ENCODE data around the gene ABR. TPM values are rescaled to one million over a fixed set of nuclear protein-coding genes. Genes with fewer than 3 reads are reported as not detected.

Gene ABR
- total and polyA plus RNA-seq, 2 of the 8 experiments (the other 6 are each of a cell fraction or from before 2014, with no cell fraction given), result 44.8 to 47.2 TPM

- FAIRE-seq, result no peak
- H3K18ac ChIP-seq (ENCODE audit: extremely low read depth, low read length), result no peak overlapping the region
- POLR2A ChIA-PET (ENCODE audit: partially characterized antibody), result no interaction called here
- TF ChIP-seq SRF (IDR thresholded peaks at IDR 0.05; ENCODE audit: low read depth, low read length) (no peak), NRF1 (IDR thresholded peaks at IDR 0.05; ENCODE audit: low read depth, low read length) (no peak), EGR1 (IDR thresholded peaks at IDR 0.05; ENCODE audit: borderline replicate concordance, low read depth, low read length) (no peak), SP2 (IDR thresholded peaks at IDR 0.05; ENCODE audit: low read length) (no peak), HDAC2 (IDR thresholded peaks at IDR 0.05; ENCODE audit: borderline replicate concordance in 1 of 2, low read depth in 2 of 2, low read length in 2 of 2) (no peak), FOSL1 (IDR thresholded peaks at IDR 0.05; ENCODE audit: insufficient read depth, low read depth, low read length) (no peak), KDM4A (IDR thresholded peaks at IDR 0.05; ENCODE audit: low read depth, low read length, severe bottlenecking) (no peak), EP300 (IDR thresholded peaks at IDR 0.05; ENCODE audit: borderline replicate concordance in 1 of 2, low read depth in 2 of 2, low read length in 2 of 2) (no peak), POU5F1 (IDR thresholded peaks at IDR 0.05; ENCODE audit: low read depth, low read length) (no peak), TEAD4 (IDR thresholded peaks at IDR 0.05; ENCODE audit: low read depth, low read length) (no peak), SIRT6 (IDR thresholded peaks at IDR 0.05; ENCODE audit: low read length) (no peak), POLR2AphosphoS5 (IDR thresholded peaks at IDR 0.05; ENCODE audit: low read depth, low read length) (no peak), BRCA1 (IDR thresholded peaks at IDR 0.05; ENCODE audit: low read depth, low read length) (no peak)
Measured at GRCh38 chr17:1173432-1174262, 6.1 kb downstream of the ABR start.

More at GRCh38 chr17:1173432-1174262, 6.1 kb downstream of the ABR start:
- Histone ChIP-seq H3K27me3 (replicated peaks in 1 of 4; ENCODE audit: control insufficient read depth in 3 of 4, extremely low read depth in 1 of 4, insufficient read depth in 3 of 4, low read length in 3 of 4) (peaks cover 0 to 8% (median 4%) of the 10 kb centered on the region in 4 experiments; a peak in 3 of 7 replicates), H2BK15ac (ENCODE audit: low read length) (no peak overlapping the region), H4K20me1 (replicated peaks in 1 of 2; ENCODE audit: control insufficient read depth in 1 of 2, insufficient read depth in 2 of 2, low read length in 2 of 2) (peaks cover 4 to 17% of the 10 kb centered on the region in 2 experiments), H2BK120ac (replicated peaks; ENCODE audit: low read depth, low read length) (no peak overlapping the region), H3K23ac (ENCODE audit: insufficient read length) (no peak overlapping the region), H3K27ac (ENCODE audit: low read depth, low read length) (no peak overlapping the region), H3K56ac (replicated peaks; ENCODE audit: insufficient read length, low read depth, low read length) (no peak overlapping the region), H2BK20ac (ENCODE audit: low read length) (no peak overlapping the region), H2AFZ (ENCODE audit: low read length) (no peak overlapping the region), H4K8ac (ENCODE audit: extremely low read depth, insufficient read depth, low read length) (no peak overlapping the region), H4K91ac (replicated peaks; ENCODE audit: insufficient read length, low read length) (no peak overlapping the region), H3K79me2 (ENCODE audit: control insufficient read depth in 1 of 2, insufficient read depth in 2 of 2, low read length in 2 of 2) (peaks cover 0 to 2% of the 10 kb centered on the region in 2 experiments; a peak in 1 of 4 replicates), H3K79me1 (ENCODE audit: low read depth, low read length) (peaks cover 2% of the 10 kb centered on the region; the same call in 1 of the 2 replicates), H2BK12ac (ENCODE audit: low read depth, low read length) (no peak overlapping the region), H3K4me1 (replicated peaks in 1 of 4; ENCODE audit: control insufficient read depth in 3 of 4, insufficient read depth in 4 of 4, low read length in 3 of 4) (peaks cover 0 to 3% (median 0%) of the 10 kb centered on the region in 4 experiments; a peak in 2 of 7 replicates), H3K14ac (ENCODE audit: insufficient read length) (no peak overlapping the region), H3K4me3 (ENCODE audit: extremely low read depth in 1 of 4, insufficient read depth in 2 of 4, low read depth in 3 of 4, low read length in 4 of 4) (no peak overlapping the region), H3K4ac (replicated peaks; ENCODE audit: insufficient read length, low read depth, low read length) (no peak overlapping the region), H4K5ac (ENCODE audit: insufficient read length, low read depth, low read length) (no peak overlapping the region), H3K9me3 (ENCODE audit: insufficient read depth in 2 of 2, low read depth in 1 of 2, low read length in 1 of 2) (no peaks in the 10 kb centered on the region), H3K9ac (replicated peaks in 1 of 4; ENCODE audit: extremely low read depth in 1 of 4, low read depth in 3 of 4, low read length in 3 of 4) (no peak overlapping the region), H3K4me2 (ENCODE audit: insufficient read depth in 1 of 2, low read depth in 2 of 2, low read length in 2 of 2) (no peak overlapping the region), H3K36me3 (ENCODE audit: control insufficient read depth in 2 of 4, insufficient read depth in 4 of 4, low read length in 3 of 4) (no peaks in the 10 kb centered on the region), H2AK5ac (ENCODE audit: low read depth, low read length) (no peak overlapping the region), H3K23me2 (ENCODE audit: low read depth, low read length) (peaks cover 4% of the 10 kb centered on the region; the same call in 1 of the 2 replicates), H2BK5ac (ENCODE audit: low read depth, low read length) (no peak overlapping the region)
- CTCF ChIA-PET (ENCODE audit: partially characterized antibody), result interaction anchor here (0.9 to 6.0 kb wide), 6 partner anchors 13 to 118 kb away, joined by 3 to 29 read pairs (median 4); no protein-coding TSS in a partner anchor
- no peak for DNase-seq (ENCODE audit: low read depth in 1 of 2, low spot score in 2 of 2)
- WGBS, 2 experiments (ENCODE audit: extremely low coverage in 1 of 2, insufficient coverage in 1 of 2, insufficient read length in 1 of 2, insufficient replicate concordance in 2 of 2, low coverage in 1 of 2, low lambda C conversion rate in 2 of 2, missing lambda C conversion rate in 1 of 2), result 90% methylated on average over 25 of the region's 28 CpGs; no CpG with 5 or more reads in 1 of the 2 experiments
